Immature natural killer cell (primary cell): Measurements from ENCODE around the gene AADACL4. TPM values are rescaled to one million over a fixed set of nuclear protein-coding genes. Genes with fewer than 3 reads are reported as not detected.
A peak's percentile ranks its signal among the peaks of the same experiment; 100 is the strongest.

Source experiments
- DNase-seq, 3 donors: peaks; one replicate each; pipeline ENCODE4 v3.0.0; 2022; ENCODE audit warnings: mixed read lengths in 1 of 3
- H3K27ac Mint-ChIP-seq, 6 donors: one replicate each; pipeline ENCODE4 v1.8.0; 2020; ENCODE audit warnings: mixed read lengths in 6 of 6, mild to moderate bottlenecking in 5 of 6, inconsistent platforms in 4 of 6, moderate library complexity in 3 of 6
- H3K27me3 Mint-ChIP-seq, 3 donors: one replicate each; pipeline ENCODE4 v1.8.0; 2020 to 2021; ENCODE audit warnings: low read depth in 3 of 3, mild to moderate bottlenecking in 3 of 3, mixed read lengths in 3 of 3, moderate library complexity in 3 of 3, inconsistent platforms in 1 of 3
- H3K36me3 Mint-ChIP-seq, 3 donors: one replicate each; pipeline ENCODE4 v1.8.0; 2020; ENCODE audit warnings: mixed read lengths in 3 of 3, inconsistent platforms in 2 of 3, mild to moderate bottlenecking in 2 of 3
- H3K4me1 Mint-ChIP-seq, 2 donors: one replicate each; pipeline ENCODE4 v1.8.0; 2020; ENCODE audit warnings: inconsistent platforms in 2 of 2, mild to moderate bottlenecking in 2 of 2, mixed read lengths in 2 of 2, moderate library complexity in 1 of 2
- H3K4me3 Mint-ChIP-seq, 5 donors: one replicate each; pipeline ENCODE4 v1.8.0; 2020; ENCODE audit warnings: mild to moderate bottlenecking in 5 of 5, mixed read lengths in 5 of 5, inconsistent platforms in 3 of 5, moderate library complexity in 3 of 5
- H3K9me3 Mint-ChIP-seq, 6 donors: one replicate each; pipeline ENCODE4 v1.8.0; 2020; ENCODE audit warnings: mild to moderate bottlenecking in 6 of 6, mixed read lengths in 6 of 6, inconsistent platforms in 4 of 6, moderate library complexity in 3 of 6
- polyA plus RNA-seq, 3 donors: library from polyadenylated mRNA; unstranded; fragments of 300-500 nt; fragmentation: Illumina TruSeq; gene quantifications; one replicate each; pipeline ENCODE4 v1.2.3, GENCODE V29; 2021

Gene AADACL4
- polyA plus RNA-seq, 3 donors from 2014 or later = not detected

- peaks cover 9 to 14% (median 10%) of the 10 kb centered on the region in 3 donors for H3K36me3 Mint-ChIP-seq
- no peaks in the 10 kb centered on the region for H3K9me3 Mint-ChIP-seq
- peaks cover 20 to 40% (median 37%) of the 10 kb centered on the region in 3 donors for H3K27me3 Mint-ChIP-seq
- DNase-seq = no peak
- peak overlapping the region; percentile 97 to 100 (median 99) for H3K4me3 Mint-ChIP-seq
- H3K4me1 Mint-ChIP-seq = peaks cover 77 to 83% of the 10 kb centered on the region in 2 donors
- H3K27ac Mint-ChIP-seq = peak overlapping the region; percentile 81 to 98 (median 92)
These were observed 27.8 kb upstream of the AADACL4 start for GRCh38 chr1:12615865-12616708.

GRCh38 chr1:12616709-12617373 is 27.0 kb upstream of the AADACL4 start:
- peaks cover 4 to 9% (median 7%) of the 10 kb centered on the region in 3 donors for H3K36me3 Mint-ChIP-seq
- H3K4me3 Mint-ChIP-seq = peak overlapping the region; percentile 97 to 100 (median 99)
- H3K27me3 Mint-ChIP-seq = peaks cover 20 to 40% (median 37%) of the 10 kb centered on the region in 3 donors
- peak; percentile 34 to 36 (median 36) for DNase-seq
- peaks cover 77 to 79% of the 10 kb centered on the region in 2 donors for H3K4me1 Mint-ChIP-seq
- peak overlapping the region; percentile 92 to 98 (median 96) for H3K27ac Mint-ChIP-seq
- H3K9me3 Mint-ChIP-seq = no peaks in the 10 kb centered on the region

- Mint-ChIP-seq H3K4me3 (peak overlapping the region; percentile 97 to 100 (median 99)), H3K27ac (peak overlapping the region; percentile 92 to 98 (median 96)), H3K9me3 (no peaks in the 10 kb centered on the region), H3K4me1 (peaks cover 75% of the 10 kb centered on the region in 2 donors), H3K27me3 (peaks cover 22 to 40% (median 37%) of the 10 kb centered on the region in 3 donors), H3K36me3 (peaks cover under 1 to 4% (median 3%) of the 10 kb centered on the region in 3 donors)
- peak; percentile 60 to 67 (median 65) for DNase-seq
These were observed 26.4 kb upstream of the AADACL4 start for GRCh38 chr1:12617511-12617900.

- Mint-ChIP-seq H3K27me3 (peaks cover 23 to 40% (median 37%) of the 10 kb centered on the region in 3 donors), H3K27ac (peak within 1 kb of the TSS; percentile 92 to 98 (median 96)), H3K4me1 (peaks cover 69 to 70% of the 10 kb centered on the region in 2 donors), H3K9me3 (no peaks in the 10 kb centered on the region), H3K36me3 (peaks cover 0 to 3% (median 2%) of the 10 kb centered on the region in 3 donors), H3K4me3 (peak within 1 kb of the TSS; percentile 97 to 100 (median 99))
- DNase-seq = peak; percentile 74 to 80 (median 77)
These were observed 25.8 kb upstream of the AADACL4 start, which contains the start of gene DHRS3 for GRCh38 chr1:12617901-12618660. TSS of gene DHRS3 (minus strand) at chr1:12618210. CDS start at chr1:12617348, 862 bp downstream.

GRCh38 chr1:12618661-12618964 is 25.3 kb upstream of the AADACL4 start:
- peaks cover 64% of the 10 kb centered on the region in 2 donors for H3K4me1 Mint-ChIP-seq
- H3K4me3 Mint-ChIP-seq = peak overlapping the region; percentile 97 to 100 (median 99)
- DNase-seq = peak in 1 of 3 donors; percentile 25
- H3K9me3 Mint-ChIP-seq = no peaks in the 10 kb centered on the region
- H3K27me3 Mint-ChIP-seq = peaks cover 23 to 40% (median 37%) of the 10 kb centered on the region in 3 donors
- H3K27ac Mint-ChIP-seq = peak overlapping the region; percentile 92 to 98 (median 96)
- peaks cover 0 to 3% (median 0%) of the 10 kb centered on the region in 3 donors for H3K36me3 Mint-ChIP-seq

- Mint-ChIP-seq H3K27ac (peak overlapping the region; percentile 92 to 98 (median 96)), H3K27me3 (peaks cover 23 to 40% (median 37%) of the 10 kb centered on the region in 3 donors), H3K9me3 (no peaks in the 10 kb centered on the region), H3K4me3 (peak overlapping the region; percentile 97 to 100 (median 99)), H3K4me1 (peaks cover 58 to 59% of the 10 kb centered on the region in 2 donors), H3K36me3 (peaks cover 0 to 3% (median 0%) of the 10 kb centered on the region in 3 donors)
- DNase-seq = peak; percentile 49 to 51 (median 49)
These were observed 24.7 kb upstream of the AADACL4 start for GRCh38 chr1:12618965-12619791.

GRCh38 chr1:12619792-12620487 is 23.9 kb upstream of the AADACL4 start:
- H3K4me3 Mint-ChIP-seq = peak overlapping the region; percentile 97 to 100 (median 99)
- peak overlapping the region; percentile 81 to 93 (median 89) for H3K27ac Mint-ChIP-seq
- peak; percentile 76 to 77 (median 77) for DNase-seq
- peaks cover 51% of the 10 kb centered on the region in 2 donors for H3K4me1 Mint-ChIP-seq
- H3K9me3 Mint-ChIP-seq = no peaks in the 10 kb centered on the region
- H3K27me3 Mint-ChIP-seq = peaks cover 23 to 40% (median 37%) of the 10 kb centered on the region in 3 donors
- H3K36me3 Mint-ChIP-seq = peaks cover 0 to 3% (median 0%) of the 10 kb centered on the region in 3 donors

- peak overlapping the region; percentile 97 to 100 (median 99) for H3K4me3 Mint-ChIP-seq
- peak overlapping the region; percentile 80 to 93 (median 86) for H3K27ac Mint-ChIP-seq
- H3K27me3 Mint-ChIP-seq = peaks cover 23 to 39% (median 36%) of the 10 kb centered on the region in 3 donors
- H3K36me3 Mint-ChIP-seq = peaks cover 0 to 3% (median 0%) of the 10 kb centered on the region in 3 donors
- DNase-seq = peak; percentile 74 to 76 (median 75)
- H3K9me3 Mint-ChIP-seq = no peaks in the 10 kb centered on the region
- peaks cover 45 to 46% of the 10 kb centered on the region in 2 donors for H3K4me1 Mint-ChIP-seq
These were observed 23.4 kb upstream of the AADACL4 start for GRCh38 chr1:12620488-12620865.

- Mint-ChIP-seq H3K27me3 (peaks cover 24 to 36% (median 32%) of the 10 kb centered on the region in 3 donors), H3K4me1 (peaks cover 41% of the 10 kb centered on the region in 2 donors), H3K36me3 (peaks cover 0 to 3% (median 0%) of the 10 kb centered on the region in 3 donors), H3K9me3 (no peaks in the 10 kb centered on the region), H3K4me3 (peak overlapping the region; percentile 97 to 100 (median 99)), H3K27ac (peak overlapping the region in 5 of 6 donors; percentile 80 to 93 (median 88))
- no peak for DNase-seq
These were observed 23.0 kb upstream of the AADACL4 start for GRCh38 chr1:12620931-12621330.

GRCh38 chr1:12621346-12622335 is 22.2 kb upstream of the AADACL4 start:
- no peak for DNase-seq
- Mint-ChIP-seq H3K36me3 (peaks cover 0 to 3% (median 0%) of the 10 kb centered on the region in 3 donors), H3K9me3 (no peaks in the 10 kb centered on the region), H3K27me3 (peaks cover 26 to 33% (median 29%) of the 10 kb centered on the region in 3 donors), H3K4me1 (peaks cover 34 to 37% of the 10 kb centered on the region in 2 donors), H3K4me3 (peak overlapping the region in 2 of 5 donors; percentile 10 to 40), H3K27ac (no peak overlapping the region)

- peaks cover 21 to 27% (median 22%) of the 10 kb centered on the region in 3 donors for H3K27me3 Mint-ChIP-seq
- H3K4me1 Mint-ChIP-seq = peaks cover 34 to 37% of the 10 kb centered on the region in 2 donors
- DNase-seq = no peak
- H3K27ac Mint-ChIP-seq = no peak overlapping the region
- no peak overlapping the region for H3K4me3 Mint-ChIP-seq
- H3K36me3 Mint-ChIP-seq = no peaks in the 10 kb centered on the region
- no peaks in the 10 kb centered on the region for H3K9me3 Mint-ChIP-seq
These were observed 21.4 kb upstream of the AADACL4 start for GRCh38 chr1:12622506-12622905.
